SU-DHL-6 (cell line): ENCODE data around the gene LIPH.

ENCODE experiments used
- H2AFZ ChIP-seq: fragments of 200-600 bp; sonication (generic); 2 replicates; pipeline ENCODE4 v1.6.1; 2014; ENCODE audit warnings: low read depth, mild to moderate bottlenecking, moderate library complexity, mixed read lengths, antibody characterized with exemption, low read length; ENCODE audit not compliant: severe bottlenecking
- H3F3A ChIP-seq: fragments of 200-600 bp; shearing (Covaris generic); 2 replicates; pipeline ENCODE4 v1.6.0; 2016; ENCODE audit warnings: antibody characterized with exemption, mild to moderate bottlenecking; ENCODE audit not compliant: insufficient read depth
- H3K27ac ChIP-seq: fragments of 200-600 bp; sonication (generic); 2 replicates; pipeline ENCODE4 v1.5.1; 2016; ENCODE audit warnings: low read depth, mild to moderate bottlenecking, low read length, moderate library complexity, mixed read lengths
- H3K27me3 ChIP-seq: fragments of 200-600 bp; sonication (generic), shearing (Covaris generic); 2 replicates; pipeline ENCODE4 v1.6.0; 2014; ENCODE audit warnings: mild to moderate bottlenecking, low read length
- H3K36me3 ChIP-seq: fragments of 200-600 bp; sonication (generic); 2 replicates; pipeline ENCODE4 v1.6.1; 2014; ENCODE audit warnings: mild to moderate bottlenecking, low read length, mixed read lengths
- H3K4me2 ChIP-seq: fragments of 300-600, 200-600 bp; shearing (Covaris generic), sonication (generic); 2 replicates; pipeline ENCODE4 v1.6.0; 2014; ENCODE audit warnings: low read length, low read depth, mild to moderate bottlenecking; ENCODE audit not compliant: poor library complexity, severe bottlenecking
- H3K4me3 ChIP-seq: fragments of 200-600 bp; sonication (generic); 2 replicates; pipeline ENCODE4 v1.5.1; 2014; ENCODE audit warnings: antibody characterized with exemption, low read length, mild to moderate bottlenecking, mixed read lengths; ENCODE audit not compliant: insufficient read depth, poor library complexity, severe bottlenecking
- H3K79me2 ChIP-seq: fragments of 200-600 bp; sonication (generic); 2 replicates; pipeline ENCODE4 v1.6.1; 2014; ENCODE audit warnings: mild to moderate bottlenecking, low read length, moderate library complexity; ENCODE audit not compliant: insufficient read depth
- H3K9ac ChIP-seq: fragments of 200-600 bp; sonication (generic); 2 replicates; pipeline ENCODE4 v1.7.0; 2014; ENCODE audit warnings: mild to moderate bottlenecking, low read length
- H3K9me2 ChIP-seq: fragments of 200-600 bp; sonication (generic); replicated peaks from 2 replicates; pipeline ENCODE4 v1.6.1; 2014; ENCODE audit warnings: low read length; ENCODE audit not compliant: insufficient read depth
- H3K9me3 ChIP-seq: fragments of 200-600 bp; sonication (generic); 2 replicates; pipeline ENCODE4 v1.6.1; 2014; ENCODE audit warnings: low read length, mixed read lengths; ENCODE audit not compliant: insufficient read depth
- H4K20me1 ChIP-seq: fragments of 200-600 bp; sonication (generic); 2 replicates; pipeline ENCODE4 v1.6.1; 2014; ENCODE audit warnings: low read depth, mild to moderate bottlenecking, antibody characterized with exemption, low read length, moderate library complexity, mixed read lengths
- EZH2phosphoT487 ChIP-seq: fragments of 200-600 bp; sonication (generic), shearing (Covaris generic); conservative IDR thresholded peaks from 2 replicates; pipeline ENCODE4 v1.6.1; 2018; ENCODE audit warnings: mild to moderate bottlenecking, antibody characterized with exemption, low read length, moderate library complexity, mixed read lengths
- TF ChIP-seq, protein P1 (sequence below): fragments of 200-600 bp; sonication (generic); IDR thresholded peaks from one replicate; pipeline ENCODE4 v1.5.1; 2017; ENCODE audit warnings: antibody characterized with exemption, mild to moderate bottlenecking, low read length, moderate library complexity; ENCODE audit not compliant: insufficient read depth, poor library complexity, severe bottlenecking

The LIPH gene

DNA sequence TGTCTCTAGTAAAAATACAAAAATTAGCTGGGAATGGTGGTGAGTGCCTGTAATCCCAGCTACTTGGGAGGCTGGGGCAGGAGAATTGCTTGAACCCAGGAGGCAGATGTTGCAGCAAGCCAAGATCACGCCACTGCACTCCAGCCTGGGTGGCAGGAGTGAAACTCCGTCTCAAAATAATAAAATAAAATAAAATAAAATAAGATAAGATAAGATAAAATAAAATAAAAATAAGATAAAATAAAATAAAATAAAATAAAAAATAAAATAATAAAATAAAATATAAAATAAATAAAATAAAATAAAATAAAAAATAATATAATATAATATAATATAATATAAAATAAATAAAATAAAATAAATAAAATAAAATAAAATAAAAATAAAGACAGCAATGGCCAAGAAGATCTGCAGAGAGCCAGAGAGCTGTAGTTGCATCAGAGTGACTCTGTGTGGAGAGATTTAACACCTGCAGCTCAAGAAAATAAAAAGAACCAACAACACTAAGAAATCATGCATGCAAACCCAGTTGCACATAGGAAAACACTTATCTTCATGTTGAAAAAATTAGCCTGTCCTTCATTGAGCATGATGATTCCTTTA lies 25.9 kb downstream of the LIPH start:
- Histone ChIP-seq H3K9me2 (no peaks in the 10 kb centered on the region), H3K4me2 (no peak overlapping the region), H3K79me2 (no peaks in the 10 kb centered on the region), H3K9ac (no peak overlapping the region), H4K20me1 (no peaks in the 10 kb centered on the region), H3K36me3 (no peaks in the 10 kb centered on the region), H2AFZ (no peak overlapping the region), H3K4me3 (no peak overlapping the region), H3K27me3 (no peaks in the 10 kb centered on the region), H3K9me3 (no peaks in the 10 kb centered on the region), H3K27ac (no peak overlapping the region), H3F3A (no peaks in the 10 kb centered on the region)
- TF ChIP-seq EZH2phosphoT487: no peak
- TF ChIP-seq, protein P1, sequence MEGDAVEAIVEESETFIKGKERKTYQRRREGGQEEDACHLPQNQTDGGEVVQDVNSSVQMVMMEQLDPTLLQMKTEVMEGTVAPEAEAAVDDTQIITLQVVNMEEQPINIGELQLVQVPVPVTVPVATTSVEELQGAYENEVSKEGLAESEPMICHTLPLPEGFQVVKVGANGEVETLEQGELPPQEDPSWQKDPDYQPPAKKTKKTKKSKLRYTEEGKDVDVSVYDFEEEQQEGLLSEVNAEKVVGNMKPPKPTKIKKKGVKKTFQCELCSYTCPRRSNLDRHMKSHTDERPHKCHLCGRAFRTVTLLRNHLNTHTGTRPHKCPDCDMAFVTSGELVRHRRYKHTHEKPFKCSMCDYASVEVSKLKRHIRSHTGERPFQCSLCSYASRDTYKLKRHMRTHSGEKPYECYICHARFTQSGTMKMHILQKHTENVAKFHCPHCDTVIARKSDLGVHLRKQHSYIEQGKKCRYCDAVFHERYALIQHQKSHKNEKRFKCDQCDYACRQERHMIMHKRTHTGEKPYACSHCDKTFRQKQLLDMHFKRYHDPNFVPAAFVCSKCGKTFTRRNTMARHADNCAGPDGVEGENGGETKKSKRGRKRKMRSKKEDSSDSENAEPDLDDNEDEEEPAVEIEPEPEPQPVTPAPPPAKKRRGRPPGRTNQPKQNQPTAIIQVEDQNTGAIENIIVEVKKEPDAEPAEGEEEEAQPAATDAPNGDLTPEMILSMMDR: no peak

DNA sequence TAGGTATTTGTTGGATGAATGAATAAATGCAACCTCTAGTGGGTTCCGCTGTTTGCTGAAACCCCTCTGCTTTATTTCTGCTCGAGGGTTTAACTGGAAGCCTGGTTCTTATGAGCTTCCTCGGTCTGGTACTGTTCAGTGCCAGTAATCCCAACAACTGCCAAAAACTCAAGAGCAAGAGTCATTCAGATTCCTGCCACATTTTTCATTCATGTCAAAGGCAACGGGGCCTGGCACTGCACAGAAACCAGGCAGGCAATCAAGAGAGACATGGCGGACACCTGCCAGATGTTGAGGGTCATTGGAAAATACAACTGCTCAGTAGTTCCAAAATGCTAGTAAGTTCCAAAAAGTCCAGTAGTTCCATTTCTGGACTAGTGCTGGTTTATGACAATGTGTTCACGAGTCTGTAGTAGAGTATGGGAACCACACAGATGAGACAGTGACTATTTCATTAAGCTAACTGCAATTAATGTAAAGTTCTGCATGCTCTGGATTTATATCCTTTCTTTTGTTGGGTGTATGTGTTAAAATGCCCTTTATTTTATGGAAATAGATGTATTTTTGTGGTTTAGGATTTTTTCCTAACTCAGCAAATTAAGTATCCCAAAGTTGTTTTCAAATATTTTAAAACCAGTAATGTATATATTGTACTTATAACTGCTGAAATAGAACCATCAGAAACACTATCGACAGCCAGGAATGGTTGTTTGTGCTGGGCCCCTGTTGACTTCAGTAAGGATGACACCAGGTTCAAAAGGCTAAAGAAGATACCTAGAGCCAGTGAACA lies 30.8 kb downstream of the LIPH start:
- Histone ChIP-seq H3K27ac (no peak overlapping the region), H4K20me1 (no peaks in the 10 kb centered on the region), H2AFZ (no peak overlapping the region), H3K79me2 (no peaks in the 10 kb centered on the region), H3K4me3 (no peak overlapping the region), H3K9ac (no peak overlapping the region), H3K36me3 (no peaks in the 10 kb centered on the region), H3K9me3 (no peaks in the 10 kb centered on the region), H3K9me2 (no peaks in the 10 kb centered on the region), H3F3A (no peaks in the 10 kb centered on the region), H3K4me2 (no peak overlapping the region), H3K27me3 (no peaks in the 10 kb centered on the region)
- no peak for TF ChIP-seq EZH2phosphoT487
- TF ChIP-seq, protein P1: no peak

DNA sequence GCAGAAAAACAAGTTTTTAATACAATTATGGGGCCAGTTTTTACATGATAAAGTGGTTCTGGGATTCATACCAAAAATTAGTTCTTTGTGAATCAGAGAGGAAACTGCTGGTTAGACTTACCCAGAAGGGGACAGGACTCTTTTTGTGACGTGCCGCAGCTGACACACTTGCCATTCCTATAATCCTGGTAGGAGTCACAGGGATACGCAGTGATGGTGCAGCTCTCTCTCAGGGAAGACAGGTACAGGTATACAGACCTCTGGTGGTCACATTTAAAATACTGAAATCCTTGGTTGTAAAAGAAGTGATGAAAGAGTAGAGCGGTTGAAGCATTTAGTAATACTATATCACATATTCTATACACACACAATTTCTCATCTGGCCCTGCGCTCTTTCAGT lies 33.4 kb downstream of the LIPH start:
- H3K27me3 ChIP-seq: no peaks in the 10 kb centered on the region
- no peak overlapping the region for H3K4me2 ChIP-seq
- no peaks in the 10 kb centered on the region for H4K20me1 ChIP-seq
- H3K9me2 ChIP-seq: no peaks in the 10 kb centered on the region
- no peaks in the 10 kb centered on the region for H3K79me2 ChIP-seq
- no peaks in the 10 kb centered on the region for H3K9me3 ChIP-seq
- no peak overlapping the region for H3K27ac ChIP-seq
- H3K36me3 ChIP-seq: no peaks in the 10 kb centered on the region
- no peak overlapping the region for H3K9ac ChIP-seq
- no peaks in the 10 kb centered on the region for H3F3A ChIP-seq
- no peak overlapping the region for H2AFZ ChIP-seq
- H3K4me3 ChIP-seq: no peak overlapping the region
- TF ChIP-seq, protein P1: no peak
- no peak for TF ChIP-seq EZH2phosphoT487
